ENCODE results near the gene EEPD1. TPM values are rescaled to one million over a fixed set of nuclear protein-coding genes. Genes with fewer than 3 reads are reported as not detected.

Gene EEPD1
- total and polyA plus RNA-seq, 4 donors, result 2.3 to 12.3 (median 7.1) TPM

GRCh38 chr7:36344622-36345021, 191.6 kb downstream of the EEPD1 start:
- H3K36me3 ChIP-seq (ENCODE audit: control insufficient read depth in 4 of 4, insufficient read depth in 3 of 4, low read depth in 1 of 4, low read length in 3 of 4), result no peaks in the 10 kb centered on the region
- H3K9ac ChIP-seq (ENCODE audit: low read depth in 1 of 2, low read length in 2 of 2), result no peak overlapping the region
- no peaks in the 10 kb centered on the region for H3K4me1 ChIP-seq (ENCODE audit: control insufficient read depth in 4 of 4, insufficient read depth in 4 of 4, low read length in 3 of 4)
- no peaks in the 10 kb centered on the region for H3K27me3 ChIP-seq (ENCODE audit: control insufficient read depth in 4 of 4, insufficient read depth in 4 of 4, low read length in 3 of 4)
- TF ChIP-seq EGR1 (IDR thresholded peaks at IDR 0.05; ENCODE audit: low read depth in 2 of 2), result no peak
- no peak overlapping the region for H3K4me3 ChIP-seq (ENCODE audit: low read depth in 1 of 3, low read length in 3 of 3)
- WGBS, result 89% methylated on average over 2 of the region's 2 CpGs
- no peak overlapping the region for H3K27ac ChIP-seq (ENCODE audit: low read depth in 1 of 2, low read length in 2 of 2)
- DNase-seq (ENCODE audit: low spot score), result no peak
- H3K9me3 ChIP-seq (ENCODE audit: control insufficient read depth in 4 of 4, low read length in 3 of 4), result no peaks in the 10 kb centered on the region

DNA sequence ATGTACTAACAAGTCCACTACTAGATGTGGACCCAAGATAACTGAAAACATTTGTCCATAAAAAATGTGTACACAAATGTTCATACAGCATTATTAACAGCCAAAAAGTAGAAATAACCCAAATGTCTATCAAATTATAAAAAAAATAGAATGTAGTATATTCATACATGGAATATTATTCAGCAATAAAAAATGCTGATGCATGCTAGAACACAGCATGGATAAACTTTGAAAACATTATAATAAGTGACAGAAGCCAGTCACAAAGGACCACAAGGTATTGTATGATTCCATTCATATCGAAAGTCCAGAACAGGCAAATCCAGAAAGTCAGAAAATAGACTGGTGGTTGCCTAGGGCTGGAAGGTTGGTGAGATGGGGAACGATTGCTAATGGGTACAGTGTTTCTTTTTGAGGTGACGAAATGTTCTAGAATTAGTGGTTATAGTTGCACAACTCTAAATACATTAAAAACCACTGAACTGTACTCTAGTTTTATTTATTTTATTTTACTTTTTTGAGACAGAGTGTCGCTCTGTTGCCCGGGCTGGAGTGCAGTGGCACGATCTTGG, 193.3 kb downstream of the EEPD1 start:
- no peak for DNase-seq (ENCODE audit: low spot score)
- no peak overlapping the region for H3K27ac ChIP-seq (ENCODE audit: low read depth in 1 of 2, low read length in 2 of 2)
- no peaks in the 10 kb centered on the region for H3K36me3 ChIP-seq (ENCODE audit: control insufficient read depth in 4 of 4, insufficient read depth in 3 of 4, low read depth in 1 of 4, low read length in 3 of 4)
- WGBS, result 87% methylated on average over 6 of the region's 6 CpGs
- no peaks in the 10 kb centered on the region for H3K9me3 ChIP-seq (ENCODE audit: control insufficient read depth in 4 of 4, low read length in 3 of 4)
- H3K27me3 ChIP-seq (ENCODE audit: control insufficient read depth in 4 of 4, insufficient read depth in 4 of 4, low read length in 3 of 4), result no peaks in the 10 kb centered on the region
- TF ChIP-seq TAF1 (conservative IDR thresholded peaks at IDR 0.05) (no peak), HNF4A (conservative IDR thresholded peaks at IDR 0.05) (no peak), GABPA (IDR thresholded peaks at IDR 0.05 in 1 of 2, conservative IDR thresholded peaks at IDR 0.05 in 1 of 2) (no peak), YY1 (IDR thresholded peaks at IDR 0.05) (no peak), NR2F2 (IDR thresholded peaks at IDR 0.05) (no peak), JUND (IDR thresholded peaks at IDR 0.05) (no peak), MAX (IDR thresholded peaks at IDR 0.05) (no peak), HNF4G (IDR thresholded peaks at IDR 0.05) (no peak), RAD21 (IDR thresholded peaks at IDR 0.05) (no peak)
- TF ChIP-seq, protein P1, sequence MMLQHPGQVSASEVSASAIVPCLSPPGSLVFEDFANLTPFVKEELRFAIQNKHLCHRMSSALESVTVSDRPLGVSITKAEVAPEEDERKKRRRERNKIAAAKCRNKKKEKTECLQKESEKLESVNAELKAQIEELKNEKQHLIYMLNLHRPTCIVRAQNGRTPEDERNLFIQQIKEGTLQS (IDR thresholded peaks at IDR 0.05), result no peak
- TF ChIP-seq, protein P2, sequence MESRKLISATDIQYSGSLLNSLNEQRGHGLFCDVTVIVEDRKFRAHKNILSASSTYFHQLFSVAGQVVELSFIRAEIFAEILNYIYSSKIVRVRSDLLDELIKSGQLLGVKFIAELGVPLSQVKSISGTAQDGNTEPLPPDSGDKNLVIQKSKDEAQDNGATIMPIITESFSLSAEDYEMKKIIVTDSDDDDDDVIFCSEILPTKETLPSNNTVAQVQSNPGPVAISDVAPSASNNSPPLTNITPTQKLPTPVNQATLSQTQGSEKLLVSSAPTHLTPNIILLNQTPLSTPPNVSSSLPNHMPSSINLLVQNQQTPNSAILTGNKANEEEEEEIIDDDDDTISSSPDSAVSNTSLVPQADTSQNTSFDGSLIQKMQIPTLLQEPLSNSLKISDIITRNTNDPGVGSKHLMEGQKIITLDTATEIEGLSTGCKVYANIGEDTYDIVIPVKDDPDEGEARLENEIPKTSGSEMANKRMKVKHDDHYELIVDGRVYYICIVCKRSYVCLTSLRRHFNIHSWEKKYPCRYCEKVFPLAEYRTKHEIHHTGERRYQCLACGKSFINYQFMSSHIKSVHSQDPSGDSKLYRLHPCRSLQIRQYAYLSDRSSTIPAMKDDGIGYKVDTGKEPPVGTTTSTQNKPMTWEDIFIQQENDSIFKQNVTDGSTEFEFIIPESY (IDR thresholded peaks at IDR 0.05), result no peak
- TF ChIP-seq, protein P3, sequence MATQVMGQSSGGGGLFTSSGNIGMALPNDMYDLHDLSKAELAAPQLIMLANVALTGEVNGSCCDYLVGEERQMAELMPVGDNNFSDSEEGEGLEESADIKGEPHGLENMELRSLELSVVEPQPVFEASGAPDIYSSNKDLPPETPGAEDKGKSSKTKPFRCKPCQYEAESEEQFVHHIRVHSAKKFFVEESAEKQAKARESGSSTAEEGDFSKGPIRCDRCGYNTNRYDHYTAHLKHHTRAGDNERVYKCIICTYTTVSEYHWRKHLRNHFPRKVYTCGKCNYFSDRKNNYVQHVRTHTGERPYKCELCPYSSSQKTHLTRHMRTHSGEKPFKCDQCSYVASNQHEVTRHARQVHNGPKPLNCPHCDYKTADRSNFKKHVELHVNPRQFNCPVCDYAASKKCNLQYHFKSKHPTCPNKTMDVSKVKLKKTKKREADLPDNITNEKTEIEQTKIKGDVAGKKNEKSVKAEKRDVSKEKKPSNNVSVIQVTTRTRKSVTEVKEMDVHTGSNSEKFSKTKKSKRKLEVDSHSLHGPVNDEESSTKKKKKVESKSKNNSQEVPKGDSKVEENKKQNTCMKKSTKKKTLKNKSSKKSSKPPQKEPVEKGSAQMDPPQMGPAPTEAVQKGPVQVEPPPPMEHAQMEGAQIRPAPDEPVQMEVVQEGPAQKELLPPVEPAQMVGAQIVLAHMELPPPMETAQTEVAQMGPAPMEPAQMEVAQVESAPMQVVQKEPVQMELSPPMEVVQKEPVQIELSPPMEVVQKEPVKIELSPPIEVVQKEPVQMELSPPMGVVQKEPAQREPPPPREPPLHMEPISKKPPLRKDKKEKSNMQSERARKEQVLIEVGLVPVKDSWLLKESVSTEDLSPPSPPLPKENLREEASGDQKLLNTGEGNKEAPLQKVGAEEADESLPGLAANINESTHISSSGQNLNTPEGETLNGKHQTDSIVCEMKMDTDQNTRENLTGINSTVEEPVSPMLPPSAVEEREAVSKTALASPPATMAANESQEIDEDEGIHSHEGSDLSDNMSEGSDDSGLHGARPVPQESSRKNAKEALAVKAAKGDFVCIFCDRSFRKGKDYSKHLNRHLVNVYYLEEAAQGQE (IDR thresholded peaks at IDR 0.05), result no peak
- no peaks in the 10 kb centered on the region for H3K4me1 ChIP-seq (ENCODE audit: control insufficient read depth in 4 of 4, insufficient read depth in 4 of 4, low read length in 3 of 4)
- H3K9ac ChIP-seq (ENCODE audit: low read depth in 1 of 2, low read length in 2 of 2), result no peak overlapping the region
- H3K4me3 ChIP-seq (ENCODE audit: low read depth in 1 of 3, low read length in 3 of 3), result no peak overlapping the region

- TF ChIP-seq FOXA1 (IDR thresholded peaks at IDR 0.05) (no peak), EGR1 (IDR thresholded peaks at IDR 0.05; ENCODE audit: low read depth in 2 of 2) (no peak), FOXA2 (IDR thresholded peaks at IDR 0.05) (no peak), SP1 (IDR thresholded peaks at IDR 0.05) (no peak), MAX (IDR thresholded peaks at IDR 0.05) (no peak), JUND (IDR thresholded peaks at IDR 0.05) (no peak), TAF1 (conservative IDR thresholded peaks at IDR 0.05) (no peak), HNF4A (conservative IDR thresholded peaks at IDR 0.05) (no peak), RAD21 (IDR thresholded peaks at IDR 0.05) (no peak)
- TF ChIP-seq, protein P1 (IDR thresholded peaks at IDR 0.05), result no peak
- H3K27ac ChIP-seq (ENCODE audit: low read depth in 1 of 2, low read length in 2 of 2), result no peak overlapping the region
These were observed 195.2 kb downstream of the EEPD1 start for GRCh38 chr7:36348256-36348655.

More at GRCh38 chr7:36348256-36348655, 195.2 kb downstream of the EEPD1 start:
- Histone ChIP-seq H3K4me3 (ENCODE audit: low read depth in 1 of 3, low read length in 3 of 3) (no peak overlapping the region), H3K9ac (ENCODE audit: low read depth in 1 of 2, low read length in 2 of 2) (no peak overlapping the region), H3K9me3 (ENCODE audit: control insufficient read depth in 4 of 4, low read length in 3 of 4) (no peaks in the 10 kb centered on the region), H3K36me3 (ENCODE audit: control insufficient read depth in 4 of 4, insufficient read depth in 3 of 4, low read depth in 1 of 4, low read length in 3 of 4) (no peaks in the 10 kb centered on the region), H3K27me3 (ENCODE audit: control insufficient read depth in 4 of 4, insufficient read depth in 4 of 4, low read length in 3 of 4) (no peaks in the 10 kb centered on the region), H3K4me1 (ENCODE audit: control insufficient read depth in 4 of 4, insufficient read depth in 4 of 4, low read length in 3 of 4) (no peaks in the 10 kb centered on the region)
- DNase-seq (ENCODE audit: low spot score), result no peak

Measured in liver (tissue), 9 donors.